Measurements from ENCODE around the gene SCUBE1. TPM values are rescaled to one million over a fixed set of nuclear protein-coding genes. Genes with fewer than 3 reads are reported as not detected.

Gene SCUBE1
- total and polyA plus RNA-seq, 11 donors: 0.04 to 0.40 (median 0.24) TPM; not detected in 1

- DNase-seq: no peak
- TF ChIP-seq POLR2A (IDR thresholded peaks at IDR 0.05): no peak
- TF ChIP-seq, protein P1, sequence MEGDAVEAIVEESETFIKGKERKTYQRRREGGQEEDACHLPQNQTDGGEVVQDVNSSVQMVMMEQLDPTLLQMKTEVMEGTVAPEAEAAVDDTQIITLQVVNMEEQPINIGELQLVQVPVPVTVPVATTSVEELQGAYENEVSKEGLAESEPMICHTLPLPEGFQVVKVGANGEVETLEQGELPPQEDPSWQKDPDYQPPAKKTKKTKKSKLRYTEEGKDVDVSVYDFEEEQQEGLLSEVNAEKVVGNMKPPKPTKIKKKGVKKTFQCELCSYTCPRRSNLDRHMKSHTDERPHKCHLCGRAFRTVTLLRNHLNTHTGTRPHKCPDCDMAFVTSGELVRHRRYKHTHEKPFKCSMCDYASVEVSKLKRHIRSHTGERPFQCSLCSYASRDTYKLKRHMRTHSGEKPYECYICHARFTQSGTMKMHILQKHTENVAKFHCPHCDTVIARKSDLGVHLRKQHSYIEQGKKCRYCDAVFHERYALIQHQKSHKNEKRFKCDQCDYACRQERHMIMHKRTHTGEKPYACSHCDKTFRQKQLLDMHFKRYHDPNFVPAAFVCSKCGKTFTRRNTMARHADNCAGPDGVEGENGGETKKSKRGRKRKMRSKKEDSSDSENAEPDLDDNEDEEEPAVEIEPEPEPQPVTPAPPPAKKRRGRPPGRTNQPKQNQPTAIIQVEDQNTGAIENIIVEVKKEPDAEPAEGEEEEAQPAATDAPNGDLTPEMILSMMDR (IDR thresholded peaks at IDR 0.05): no peak
- Histone ChIP-seq H3K4me3 (no peak overlapping the region), H3K4me1 (peaks cover 0 to 28% (median 6%) of the 10 kb centered on the region in 12 donors), H3K36me3 (no peaks in the 10 kb centered on the region), H3K27me3 (no peaks in the 10 kb centered on the region), H3K9me3 (no peaks in the 10 kb centered on the region), H3K27ac (no peak overlapping the region)
- no peak for ATAC-seq
- intact Hi-C loops (cut with DNase I): no loop called here
- WGBS, 4 donors: 72 to 83% (median 79%) methylated on average over 12 of the region's 12 CpGs
These were observed 40.6 kb downstream of the SCUBE1 start for GRCh38 chr22:43302531-43303041.

GRCh38 chr22:43301866-43302265, 41.3 kb downstream of the SCUBE1 start:
- no peak overlapping the region for H3K4me3 ChIP-seq
- H3K36me3 ChIP-seq: no peaks in the 10 kb centered on the region
- no peak for DNase-seq
- peaks cover 0 to 33% (median 10%) of the 10 kb centered on the region in 12 donors for H3K4me1 ChIP-seq
- intact Hi-C loops (cut with DNase I): no loop called here
- 85 to 92% (median 89%) methylated on average over 10 of the region's 10 CpGs for WGBS, 4 donors
- TF ChIP-seq POLR2A (IDR thresholded peaks at IDR 0.05): no peak
- TF ChIP-seq, protein P1 (IDR thresholded peaks at IDR 0.05): no peak
- H3K9me3 ChIP-seq: no peaks in the 10 kb centered on the region
- H3K27me3 ChIP-seq: no peaks in the 10 kb centered on the region
- ATAC-seq: no peak
- H3K27ac ChIP-seq: no peak overlapping the region

DNA sequence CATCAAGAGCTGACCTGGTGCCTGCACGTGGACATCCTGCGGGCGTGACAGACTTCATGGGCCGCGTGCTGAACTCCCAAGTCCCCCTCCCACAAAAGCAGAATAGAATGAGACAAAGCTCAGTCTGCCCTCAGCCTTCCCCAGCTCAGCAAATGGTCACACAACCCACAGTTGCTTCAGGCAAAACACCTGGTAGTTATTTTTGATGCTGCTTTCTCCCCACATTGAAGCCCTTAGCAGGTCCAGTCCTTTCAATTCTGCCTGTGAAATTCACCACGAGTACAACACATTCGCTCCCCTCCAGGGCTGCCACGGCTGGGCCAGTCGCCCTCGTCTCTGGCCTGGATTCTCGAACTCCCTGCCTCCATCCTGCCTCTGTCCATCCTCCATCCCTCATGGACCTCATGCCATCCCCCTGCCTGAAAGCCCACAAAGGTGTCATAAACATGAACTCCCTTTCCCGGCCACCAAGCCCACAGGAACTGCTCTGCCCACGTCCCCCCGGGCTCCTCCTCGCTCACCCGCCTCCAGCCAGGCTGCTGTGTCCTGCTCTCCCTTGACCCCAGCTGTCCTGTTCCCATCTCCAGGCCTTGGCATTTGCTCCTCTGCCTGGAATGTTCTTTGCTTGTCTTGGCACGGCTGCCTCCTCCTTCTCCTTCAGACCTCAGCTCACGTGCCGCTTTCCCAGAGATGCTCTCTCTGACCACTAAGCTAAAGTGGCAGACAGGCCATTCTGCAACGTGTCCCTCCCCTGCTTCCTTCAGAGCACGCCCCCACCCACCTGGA, 42.1 kb downstream of the SCUBE1 start:
- intact Hi-C loops (cut with DNase I): no loop called here
- 71 to 85% (median 78%) methylated on average over 21 of the region's 21 CpGs for WGBS, 4 donors
- H3K9me3 ChIP-seq: no peaks in the 10 kb centered on the region
- H3K4me3 ChIP-seq: no peak overlapping the region
- TF ChIP-seq POLR2A (IDR thresholded peaks at IDR 0.05): no peak
- no peaks in the 10 kb centered on the region for H3K27me3 ChIP-seq
- ATAC-seq (no peak), DNase-seq (no peak)
- no peak overlapping the region for H3K27ac ChIP-seq
- no peaks in the 10 kb centered on the region for H3K36me3 ChIP-seq
- H3K4me1 ChIP-seq: peaks cover 0 to 30% (median 10%) of the 10 kb centered on the region in 12 donors

- ATAC-seq (no peak), DNase-seq (no peak)
- no peak for TF ChIP-seq POLR2A (IDR thresholded peaks at IDR 0.05)
- TF ChIP-seq, protein P1 (IDR thresholded peaks at IDR 0.05): no peak
- no peak overlapping the region for H3K4me3 ChIP-seq
- H3K9me3 ChIP-seq: no peaks in the 10 kb centered on the region
- WGBS, 4 donors: 95 to 97% (median 95%) methylated on average over 12 of the region's 12 CpGs
- H3K27me3 ChIP-seq: no peaks in the 10 kb centered on the region
- peaks cover 0 to 17% (median 10%) of the 10 kb centered on the region in 12 donors for H3K4me1 ChIP-seq
- intact Hi-C loops (cut with DNase I): no loop called here
- H3K27ac ChIP-seq: no peak overlapping the region
- no peaks in the 10 kb centered on the region for H3K36me3 ChIP-seq
These were observed 43.4 kb downstream of the SCUBE1 start for GRCh38 chr22:43299736-43300135.
